HG02642 (cell line): ENCODE results near the gene STK40.

Experiments
- ATAC-seq: cut with Tn5 transposase; IDR thresholded peaks from one replicate; pipeline ENCODE4 v1.9.1; 2021; ENCODE audit warnings: mild to moderate bottlenecking; ENCODE audit not compliant: unreplicated experiment, poor library complexity

STK40 gene

DNA sequence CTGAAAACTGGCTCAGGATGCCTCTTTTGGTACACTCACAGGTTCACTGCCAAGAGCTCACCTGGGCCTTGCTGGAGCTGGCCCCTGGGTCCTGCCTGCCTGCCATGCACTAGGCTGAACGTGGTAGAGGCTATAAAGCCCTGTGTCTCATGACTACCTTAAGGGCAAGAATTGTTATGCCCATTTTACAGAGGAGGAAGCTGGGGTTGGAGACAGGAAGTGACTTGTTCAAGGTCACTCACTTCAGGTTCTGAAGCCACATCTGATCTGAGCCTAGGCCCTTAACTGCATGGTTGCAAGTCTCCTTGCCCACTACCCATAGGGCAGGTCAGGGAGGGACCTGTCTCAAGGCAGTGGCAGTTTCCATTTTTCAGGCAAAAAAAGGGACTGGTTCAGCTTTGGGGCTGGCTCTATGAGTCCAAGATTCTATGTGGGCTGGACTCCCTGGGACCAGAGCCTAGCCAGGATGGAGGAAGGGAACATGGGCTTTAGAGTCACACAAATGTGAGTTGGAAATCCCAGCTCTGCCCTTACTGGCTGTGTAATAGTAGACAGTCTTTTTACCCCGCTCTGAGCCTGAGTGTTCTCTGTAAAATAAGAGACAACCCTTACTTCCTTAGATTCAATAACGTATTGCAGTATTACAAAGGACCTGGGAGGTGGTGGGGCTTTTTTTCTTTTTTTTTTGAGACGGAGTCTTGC, 7.8 kb downstream of the STK40 start:
- ATAC-seq, result no peak

DNA sequence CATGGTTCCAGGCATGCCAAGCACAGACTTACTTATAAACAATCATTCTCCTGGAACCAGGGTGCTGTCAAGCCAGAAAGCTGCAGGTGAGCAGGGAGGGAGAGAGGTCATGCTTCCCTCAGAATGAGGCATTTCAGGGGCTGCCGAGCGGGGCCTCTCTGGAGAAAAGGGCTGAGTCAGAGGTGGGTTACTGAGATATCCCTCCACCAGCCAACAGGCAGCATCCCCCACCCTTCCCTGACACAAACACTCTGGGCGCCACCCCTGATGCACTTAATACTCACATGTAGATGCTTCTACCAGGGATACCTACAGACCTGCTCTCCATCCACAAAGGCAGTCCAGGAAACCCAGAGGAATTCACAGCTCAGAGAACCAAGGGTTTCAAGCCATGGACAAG, 13.1 kb downstream of the STK40 start:
- no peak for ATAC-seq

DNA sequence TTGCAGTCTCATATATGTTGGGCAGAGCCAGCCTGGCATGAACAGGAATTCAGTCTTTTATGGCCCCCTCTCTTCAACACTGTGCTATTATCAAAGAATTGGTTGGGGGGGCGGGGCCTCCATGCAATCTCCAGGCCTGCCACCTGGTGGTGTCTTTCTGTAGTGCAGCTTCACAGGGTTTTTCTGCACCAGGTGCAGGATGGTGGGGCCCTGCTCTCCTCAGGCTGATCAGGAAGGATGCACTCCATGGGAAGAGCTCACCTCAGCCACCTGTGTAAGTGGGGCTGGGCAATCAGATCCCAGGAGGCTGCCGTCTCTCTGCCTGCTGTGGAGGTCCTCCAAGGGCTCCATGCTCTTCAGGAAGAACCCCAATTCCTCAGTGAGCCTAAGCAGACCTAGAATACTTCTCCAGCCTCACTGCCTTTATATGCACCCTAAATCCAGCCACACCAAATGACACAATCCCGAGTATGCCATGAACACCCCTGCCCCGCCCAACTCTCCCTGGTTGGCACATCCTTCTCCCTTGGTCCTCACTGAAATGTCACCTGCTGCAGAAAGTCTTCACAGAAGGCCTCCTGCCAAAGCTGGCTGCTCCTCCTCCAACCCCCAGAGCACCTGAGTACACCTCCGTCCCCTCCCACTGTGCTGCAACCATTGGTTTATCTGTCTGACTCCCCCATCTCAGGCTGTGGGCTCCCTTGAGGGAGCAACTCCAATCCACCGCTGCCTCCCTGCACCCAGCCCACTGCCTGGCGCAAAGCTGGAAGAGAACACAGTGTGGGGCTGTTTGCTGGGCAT, 16.5 kb downstream of the STK40 start:
- no peak for ATAC-seq

DNA sequence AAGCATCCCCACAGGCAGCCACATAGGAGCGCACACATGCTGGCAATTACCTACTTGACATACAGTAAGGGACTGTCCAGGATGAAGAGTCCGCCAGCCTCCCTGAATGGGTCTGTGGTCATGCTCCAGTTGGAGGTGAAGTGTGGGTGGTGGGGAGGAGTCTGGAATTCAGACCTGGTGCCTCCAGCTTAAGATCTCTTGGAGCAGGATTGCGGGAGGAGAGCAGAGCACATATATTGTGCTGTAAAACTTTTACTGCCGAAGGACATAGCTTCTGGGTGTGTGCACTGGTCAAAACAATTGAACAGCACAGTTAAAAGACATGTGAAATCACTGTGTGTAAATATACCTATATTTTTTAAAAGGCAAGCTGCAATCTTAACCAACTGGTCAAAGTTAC, 17.9 kb downstream of the STK40 start:
- ATAC-seq, result no peak

DNA sequence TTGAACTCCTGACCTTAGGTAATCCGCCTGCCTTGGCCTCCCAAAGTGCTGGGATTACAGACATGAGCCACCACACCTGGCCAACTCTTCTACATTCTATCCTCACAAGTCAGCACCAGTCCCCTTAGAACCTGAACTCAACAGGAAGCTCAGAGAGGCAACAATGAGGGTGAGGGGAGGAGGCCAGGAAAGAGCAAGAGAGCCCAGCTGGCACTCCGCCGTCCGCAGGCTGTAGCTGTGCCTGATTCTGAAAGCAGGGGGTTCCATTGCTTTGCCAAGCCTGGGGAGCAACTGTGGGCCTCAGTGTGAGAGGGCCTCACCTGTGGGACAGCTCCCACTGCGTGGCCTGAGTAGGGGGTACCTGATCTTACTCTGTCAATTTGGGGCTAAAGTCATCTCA, 18.7 kb downstream of the STK40 start:
- ATAC-seq, result no peak

DNA sequence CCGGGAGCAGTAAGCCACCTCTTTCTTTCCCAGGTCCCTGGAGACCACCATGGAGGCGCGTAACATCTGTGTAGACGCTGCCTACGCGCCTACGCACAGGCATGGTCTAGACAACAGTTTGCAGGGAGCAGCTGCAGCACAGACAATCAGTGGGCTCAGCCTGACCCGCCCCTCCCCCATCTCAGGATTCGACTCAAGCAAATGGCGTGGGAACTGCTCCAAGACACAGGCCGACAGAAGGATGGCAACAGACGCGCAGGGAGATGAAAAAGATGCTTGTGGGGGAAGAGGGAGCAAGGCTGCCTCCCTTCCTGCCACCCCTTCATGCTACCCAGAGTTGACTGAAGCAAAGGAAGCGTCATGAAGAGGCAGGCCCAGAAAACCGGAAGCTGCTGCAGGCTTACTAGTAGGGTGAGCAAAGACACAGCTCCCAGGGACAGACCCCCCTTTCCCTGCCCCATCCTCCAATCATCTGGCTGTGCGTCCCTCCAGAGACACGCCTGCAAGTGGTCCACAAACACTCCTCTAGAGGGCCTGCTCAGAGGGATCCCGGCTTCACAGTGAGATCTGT, 19.5 kb downstream of the STK40 start:
- ATAC-seq, result no peak

DNA sequence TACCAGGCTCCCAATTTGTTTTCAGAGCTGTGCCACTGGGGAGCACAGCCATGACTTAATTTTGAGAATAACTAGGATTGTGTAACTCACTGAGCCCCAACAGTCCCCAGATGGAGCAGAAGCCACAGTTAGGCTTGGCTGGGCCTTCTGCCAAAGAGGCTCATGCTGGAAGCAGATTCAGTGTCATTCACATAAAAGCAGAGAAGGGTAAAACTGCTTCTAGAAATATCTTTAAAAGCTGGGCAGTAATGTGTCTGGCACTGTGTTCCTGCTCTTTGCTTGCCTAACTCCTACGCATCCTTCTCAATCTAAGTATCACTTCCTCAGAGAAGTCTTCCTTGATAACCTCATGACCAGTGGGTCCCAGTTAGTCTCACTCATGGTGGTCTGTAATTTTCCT, 20.3 kb downstream of the STK40 start:
- no peak for ATAC-seq

DNA sequence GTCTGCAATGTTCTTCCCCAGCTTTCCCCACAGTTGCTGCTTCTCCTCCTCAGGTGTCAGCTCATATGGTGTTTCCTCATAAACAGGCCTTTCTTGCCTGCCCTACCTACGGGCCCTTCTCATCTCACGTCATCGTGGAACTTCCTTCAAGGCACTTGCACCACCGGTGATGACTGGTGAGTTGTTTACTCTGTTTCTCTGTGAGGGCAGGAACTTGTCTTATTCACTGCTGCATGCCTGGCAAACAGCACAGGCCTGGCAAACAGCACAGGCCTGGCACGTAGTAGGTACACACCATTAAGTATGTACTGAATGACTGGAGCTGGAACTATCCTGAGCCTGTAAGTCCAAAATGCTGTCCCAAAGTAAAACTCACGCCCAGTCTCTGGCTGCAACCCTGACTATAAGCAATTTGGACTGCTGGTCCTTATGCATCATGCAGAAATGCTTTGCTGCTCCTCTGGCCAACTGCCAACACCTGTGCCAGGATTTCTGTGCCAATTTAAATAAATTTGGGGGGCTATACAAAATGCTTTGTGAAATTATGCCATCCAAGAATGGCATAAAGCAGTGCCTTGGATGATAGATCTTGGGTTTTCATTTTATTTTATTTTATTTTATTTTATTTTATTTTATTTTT, 25.7 kb downstream of the STK40 start:
- ATAC-seq, result no peak

DNA sequence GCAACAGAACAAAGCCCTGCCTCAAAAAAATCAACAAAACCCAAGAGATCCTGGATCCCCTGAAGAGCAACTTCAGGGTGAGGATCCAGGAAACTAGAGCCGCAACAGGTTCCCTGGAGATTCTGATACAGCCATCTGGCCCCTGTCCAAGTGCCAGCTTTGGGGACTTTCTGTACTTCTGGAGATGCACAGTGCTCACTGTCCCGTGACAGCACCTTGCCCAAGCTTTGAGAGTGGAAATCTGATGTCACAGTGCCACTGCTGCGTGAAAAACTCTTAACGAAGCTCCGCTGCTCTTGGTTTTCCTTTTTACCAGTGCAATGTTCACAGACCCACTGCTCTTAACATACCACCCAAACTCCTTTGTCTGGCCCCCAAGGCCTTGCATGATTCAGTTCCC, 26.3 kb downstream of the STK40 start:
- ATAC-seq, result no peak

DNA sequence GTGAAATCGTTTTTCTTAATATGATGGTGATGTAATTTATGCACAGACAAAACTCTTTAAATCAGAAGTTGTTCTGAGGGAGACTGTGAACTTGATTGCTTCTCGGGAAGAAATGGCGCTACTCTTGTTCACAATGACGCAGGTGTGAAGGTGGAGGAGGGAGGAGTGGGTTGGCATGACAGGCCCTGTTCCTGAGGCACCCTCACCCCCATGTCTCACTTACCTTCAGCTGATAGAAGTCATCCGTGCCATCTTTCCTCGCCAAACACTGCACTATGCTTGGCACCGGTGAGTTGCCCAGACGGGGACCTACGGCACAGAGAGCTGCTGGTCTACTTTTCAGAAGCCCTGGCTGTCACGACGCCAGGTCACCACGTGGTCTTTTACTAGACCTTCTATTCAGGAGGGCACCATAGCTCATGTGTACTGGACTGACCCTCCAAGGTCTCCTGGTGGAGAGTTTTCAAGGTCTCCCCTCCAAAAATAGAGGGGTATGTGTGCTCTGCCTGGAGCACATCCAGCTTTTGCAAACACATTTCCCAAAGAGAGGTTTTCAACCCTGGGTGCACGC, 27.1 kb downstream of the STK40 start:
- no peak for ATAC-seq

DNA sequence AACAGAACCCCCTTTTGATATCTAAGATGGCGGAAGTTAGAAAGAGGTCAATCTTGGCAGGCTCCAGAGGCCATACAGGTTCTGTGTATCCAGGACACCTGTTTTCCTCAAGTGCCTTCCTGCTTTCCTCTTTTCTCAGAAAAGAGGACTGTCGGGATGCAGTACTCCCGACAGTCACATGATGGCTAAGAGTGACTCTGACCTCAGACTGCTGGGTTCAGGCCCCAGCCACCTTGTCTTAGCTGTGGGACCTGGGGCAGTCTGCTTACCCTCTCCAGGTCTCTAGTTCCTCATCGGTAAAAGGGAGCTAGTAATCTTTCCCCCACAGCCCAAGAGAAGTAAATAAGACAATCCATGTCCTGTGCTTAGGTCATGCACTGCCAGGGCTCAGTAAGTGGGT, 29.9 kb downstream of the STK40 start:
- no peak for ATAC-seq

DNA sequence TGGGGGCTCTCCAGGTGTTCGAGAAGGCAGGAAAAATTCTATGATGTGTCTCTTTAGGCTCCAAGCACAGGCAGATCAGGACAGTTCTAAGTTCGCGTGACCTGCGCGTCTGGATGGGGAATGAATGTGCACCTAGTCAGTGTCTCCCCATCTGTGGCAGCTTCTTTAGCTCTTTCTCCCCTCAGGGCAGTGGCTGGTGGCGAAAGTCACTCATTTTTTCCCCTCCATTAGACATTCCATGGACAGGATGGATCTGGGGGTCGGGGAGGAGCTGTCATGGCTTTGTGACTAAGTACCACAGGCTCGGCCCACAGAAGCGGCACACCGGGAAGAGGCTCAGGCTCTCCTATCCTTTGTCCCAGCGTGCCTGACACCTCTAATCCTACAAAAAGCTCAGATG, 31.2 kb downstream of the STK40 start:
- no peak for ATAC-seq

DNA sequence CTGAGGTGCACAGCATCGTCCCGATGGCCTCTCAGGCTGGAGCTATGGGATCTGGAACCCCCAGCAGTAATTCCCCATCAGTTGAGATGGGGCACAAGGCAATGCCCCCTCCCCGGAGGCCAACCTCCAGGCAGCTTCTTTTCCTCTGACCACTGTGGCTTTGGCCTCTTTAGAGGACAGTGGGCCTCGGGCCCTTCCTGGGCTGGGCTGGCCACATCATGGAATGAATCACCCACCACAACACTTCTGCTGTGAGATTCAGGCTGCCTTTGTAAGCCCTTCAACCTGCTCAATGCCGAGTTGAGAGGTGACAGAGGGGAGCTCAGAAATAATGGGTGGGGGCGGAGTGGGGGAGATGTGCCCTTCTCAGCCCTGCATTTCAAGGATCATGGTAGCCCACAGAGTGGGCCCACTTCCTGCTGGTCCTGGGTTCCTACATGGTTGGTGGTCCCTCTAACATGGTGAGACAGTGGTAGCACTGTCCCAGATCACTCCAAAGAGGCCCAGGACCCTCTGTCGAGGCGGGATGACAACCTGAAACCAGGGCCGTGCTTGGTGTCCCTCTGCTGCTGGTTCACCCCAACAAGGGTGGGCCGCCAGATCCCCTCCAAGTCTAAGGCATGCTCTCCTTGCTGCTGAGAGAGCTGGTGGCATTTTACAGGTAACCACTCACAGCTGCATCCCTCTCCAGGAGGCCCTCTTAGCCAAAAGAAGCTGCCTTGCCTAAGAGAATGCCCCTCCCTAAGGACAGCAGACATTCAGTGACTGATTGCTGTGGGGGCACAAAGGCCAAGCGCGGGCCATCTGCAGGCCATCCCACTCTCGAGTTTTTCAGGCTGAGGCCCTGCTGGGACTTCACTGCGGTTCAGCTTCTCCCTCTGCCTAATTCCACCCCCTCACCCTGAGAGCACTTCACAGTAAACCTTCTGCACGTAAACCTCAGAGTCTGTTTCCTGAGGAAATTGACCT, 32.5 kb downstream of the STK40 start:
- ATAC-seq, result no peak

DNA sequence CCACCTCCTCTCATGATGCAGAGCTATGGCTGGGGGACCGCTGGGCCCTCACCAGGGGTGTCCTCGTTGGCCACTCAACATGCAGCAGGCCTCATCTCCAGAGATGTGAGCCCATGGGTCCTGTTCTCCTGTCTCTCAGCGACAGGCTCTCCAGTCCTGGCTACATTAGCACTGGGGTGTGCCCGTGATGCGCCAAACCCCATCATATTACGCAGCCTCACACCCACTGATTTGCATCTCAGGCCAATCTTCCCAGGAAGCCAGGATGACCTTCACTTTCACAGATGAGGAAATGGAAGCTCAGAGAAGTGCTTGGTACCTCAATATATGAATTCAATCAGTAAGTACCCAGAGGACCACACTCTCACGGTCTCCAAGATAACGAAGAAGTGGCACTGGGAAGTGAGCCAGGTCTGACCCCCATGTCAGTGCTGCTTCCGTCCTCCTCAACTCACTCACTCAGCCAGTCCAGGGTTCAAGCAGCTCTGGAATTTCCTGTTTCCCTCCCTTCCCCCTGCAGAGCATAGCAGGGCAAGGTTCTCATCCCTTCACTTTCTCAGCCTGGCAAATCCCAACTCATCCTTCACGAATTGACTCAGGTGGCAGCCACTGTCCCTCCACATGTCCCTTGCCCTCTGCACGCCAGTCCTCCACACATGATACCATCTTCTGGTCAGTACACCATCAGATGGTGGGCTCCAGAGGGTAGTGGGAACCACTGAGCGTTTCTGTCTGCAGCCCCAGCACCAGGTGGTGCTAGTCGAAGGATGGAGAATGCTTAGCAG, 33.4 kb downstream of the STK40 start:
- ATAC-seq, result no peak

DNA sequence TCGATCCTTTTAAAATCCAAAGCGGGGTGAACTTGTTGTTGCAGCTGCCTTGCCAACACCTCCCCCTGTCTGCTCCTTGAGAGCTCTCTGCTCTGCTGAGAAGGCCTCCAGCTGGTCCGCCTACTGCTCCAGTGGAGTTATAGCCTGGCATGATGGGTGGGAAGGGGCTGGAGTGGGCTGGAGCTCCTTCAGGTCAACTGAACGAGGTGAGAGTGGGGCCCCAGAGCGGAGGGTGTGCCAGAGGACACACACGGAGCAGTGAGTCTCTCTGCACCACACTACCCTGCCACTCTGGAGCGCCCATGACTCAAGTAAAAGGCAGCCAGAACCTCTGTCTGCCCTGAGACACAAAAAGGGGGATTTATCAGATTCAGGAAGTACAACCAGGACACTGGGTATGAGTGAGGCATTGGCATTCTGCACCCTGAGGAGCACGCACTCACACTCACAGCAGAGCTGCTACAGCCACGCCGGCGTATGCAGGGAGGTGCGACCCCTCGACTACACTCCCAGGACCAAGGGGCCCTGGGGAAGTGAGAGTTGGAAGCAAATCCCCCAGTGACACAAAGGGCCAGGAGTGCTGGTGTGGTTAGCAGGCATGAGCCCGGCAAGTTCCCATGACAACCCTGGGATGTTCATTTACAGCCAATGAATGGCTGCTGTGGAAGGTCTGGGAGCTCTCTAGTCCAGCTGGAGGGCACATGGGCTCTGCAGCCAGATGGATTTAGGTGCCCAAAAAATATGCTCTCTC, 34.3 kb downstream of the STK40 start:
- ATAC-seq, result no peak

DNA sequence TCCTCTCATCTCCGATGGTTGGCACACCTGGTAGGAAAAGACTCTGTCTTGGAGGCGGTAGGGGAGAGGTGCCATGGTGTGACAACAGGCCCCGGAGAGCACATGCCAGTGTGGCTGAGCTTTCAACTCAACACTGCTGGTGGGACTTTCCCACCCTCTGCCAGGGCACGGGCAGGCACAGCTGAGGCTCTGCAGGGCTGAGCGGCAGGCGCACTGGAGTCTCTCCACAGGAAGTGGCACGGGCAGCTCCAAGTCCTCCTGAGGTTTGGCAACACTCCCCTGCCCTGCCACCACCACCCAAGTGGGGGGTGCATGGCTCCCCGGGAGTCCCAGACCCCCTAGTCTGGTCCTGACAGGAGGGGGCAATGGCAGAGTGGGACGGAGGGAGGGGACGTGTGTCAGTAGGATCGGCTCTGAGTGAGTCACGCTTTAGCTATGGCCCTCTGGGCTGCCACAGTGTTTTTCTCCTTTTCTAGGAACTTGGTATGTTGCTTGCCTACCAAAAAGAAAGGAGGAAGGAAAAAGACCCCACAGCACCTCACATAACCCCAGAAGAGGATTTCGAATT, 35.0 kb downstream of the STK40 start:
- no peak for ATAC-seq

DNA sequence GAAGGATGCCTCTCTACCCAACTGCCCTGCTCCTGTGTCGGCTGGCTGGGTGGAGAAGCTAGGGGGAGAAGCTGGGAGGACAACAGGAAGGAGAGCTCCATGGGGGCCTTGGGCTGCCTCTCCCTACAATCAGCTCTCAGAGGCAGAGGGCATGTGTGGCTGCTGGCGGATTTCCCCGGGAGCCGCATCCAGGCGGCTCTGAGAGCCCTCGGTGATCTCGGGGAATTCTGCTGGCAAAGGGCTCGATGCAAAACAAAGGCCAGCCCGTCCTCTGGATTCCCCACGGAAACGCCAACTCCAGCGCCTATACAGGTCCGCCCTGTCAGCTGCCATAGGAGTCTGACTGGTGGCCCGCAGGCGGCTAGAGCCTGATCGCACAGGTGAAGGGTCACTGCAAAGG, 35.9 kb downstream of the STK40 start:
- no peak for ATAC-seq

DNA sequence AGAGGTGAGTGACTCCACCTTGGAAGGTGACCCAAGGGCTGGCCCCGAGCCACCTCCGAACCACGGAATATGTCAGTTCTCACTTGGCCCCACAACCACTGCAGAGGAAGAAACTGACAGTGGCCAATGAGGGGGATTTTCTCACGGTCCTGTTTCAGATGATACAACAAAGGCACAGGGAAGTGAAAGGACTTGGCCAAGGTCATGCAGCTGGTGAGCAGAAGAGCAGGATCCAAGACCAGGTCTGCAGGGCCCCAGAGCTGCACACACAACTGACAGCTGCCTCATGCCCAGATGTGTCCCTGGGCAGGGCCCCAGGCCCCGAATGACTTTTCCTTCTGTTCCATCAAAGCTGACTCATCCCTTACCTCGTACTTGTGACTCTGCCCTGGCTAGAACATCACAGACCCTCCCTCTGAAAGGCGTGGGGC, 36.5 kb downstream of the STK40 start:
- peak; percentile 66 for ATAC-seq
